Ishikawa (cell line): ENCODE data around the gene CELF2.

Experiments used
- CEBPB ChIP-seq: IDR thresholded peaks from 2 replicates; pipeline ENCODE4 v1.6.1; 2012
- CREB1 ChIP-seq: IDR thresholded peaks from 2 replicates; pipeline ENCODE4 v1.6.1; 2012; ENCODE audit warnings: low read depth
- EGR1 ChIP-seq: IDR thresholded peaks from 2 replicates; pipeline ENCODE4 v1.6.1; 2012
- EP300 ChIP-seq: IDR thresholded peaks from 2 replicates; pipeline ENCODE4 v1.6.1; 2012; ENCODE audit warnings: borderline replicate concordance
- FOXM1 ChIP-seq: IDR thresholded peaks from 2 replicates; pipeline ENCODE4 v1.6.1; 2012; ENCODE audit warnings: low read depth, borderline replicate concordance
- MAX ChIP-seq: IDR thresholded peaks from 2 replicates; pipeline ENCODE4 v1.6.1; 2012
- NFIC ChIP-seq: IDR thresholded peaks from 2 replicates; pipeline ENCODE4 v1.6.1; 2012
- RAD21 ChIP-seq: IDR thresholded peaks from 2 replicates; pipeline ENCODE4 v1.6.1; 2012; ENCODE audit warnings: low read depth
- REST ChIP-seq: IDR thresholded peaks from 2 replicates; pipeline ENCODE4 v1.6.1; 2012; ENCODE audit warnings: low read depth, mild to moderate bottlenecking
- TAF1 ChIP-seq: IDR thresholded peaks from 2 replicates; pipeline ENCODE4 v1.6.1; 2012; ENCODE audit warnings: low read depth, mild to moderate bottlenecking
- TCF12 ChIP-seq: IDR thresholded peaks from 2 replicates; pipeline ENCODE4 v1.6.1; 2012; ENCODE audit warnings: low read depth
- TEAD4 ChIP-seq: IDR thresholded peaks from 2 replicates; pipeline ENCODE4 v1.6.1; 2012
- USF1 ChIP-seq: IDR thresholded peaks from 2 replicates; pipeline ENCODE4 v1.6.1; 2012
- YY1 ChIP-seq: IDR thresholded peaks from 2 replicates; pipeline ENCODE4 v1.6.1; 2012; ENCODE audit warnings: low read depth
- ZBTB7A ChIP-seq: IDR thresholded peaks from 2 replicates; pipeline ENCODE4 v1.6.1; 2012; ENCODE audit warnings: low read depth

CELF2 gene

GRCh38 chr10:11114269-11114668 lies 96.6 kb downstream of the CELF2 start:
- TF ChIP-seq CEBPB (no peak), TAF1 (no peak), YY1 (no peak), RAD21 (no peak), TEAD4 (no peak), EGR1 (no peak), ZBTB7A (no peak), TCF12 (no peak), REST (no peak), MAX (no peak), NFIC (no peak), CREB1 (no peak), EP300 (no peak), USF1 (no peak), FOXM1 (no peak)

GRCh38 chr10:11115337-11115736 lies 97.7 kb downstream of the CELF2 start:
- no peak for TF ChIP-seq FOXM1

GRCh38 chr10:11116361-11116760 lies 98.7 kb downstream of the CELF2 start:
- no peak for TF ChIP-seq NFIC
- no peak for TF ChIP-seq USF1
- no peak for TF ChIP-seq EP300
- no peak for TF ChIP-seq CEBPB
- TF ChIP-seq CREB1: no peak
- TF ChIP-seq FOXM1: no peak
- TF ChIP-seq REST: no peak
- TF ChIP-seq TEAD4: no peak
- no peak for TF ChIP-seq EGR1
- TF ChIP-seq MAX: no peak
- no peak for TF ChIP-seq TAF1
- no peak for TF ChIP-seq YY1
- no peak for TF ChIP-seq TCF12
- no peak for TF ChIP-seq RAD21
- TF ChIP-seq ZBTB7A: no peak

GRCh38 chr10:11116817-11117216 lies 99.1 kb downstream of the CELF2 start:
- TF ChIP-seq USF1 (no peak), ZBTB7A (no peak), TCF12 (no peak), NFIC (no peak), CEBPB (no peak), RAD21 (no peak), FOXM1 (no peak), EGR1 (no peak), TAF1 (no peak), YY1 (no peak)

- no peak for TF ChIP-seq CREB1
- TF ChIP-seq TAF1: no peak
- TF ChIP-seq EP300: no peak
- TF ChIP-seq FOXM1: no peak
- TF ChIP-seq NFIC: no peak
- TF ChIP-seq TCF12: no peak
- no peak for TF ChIP-seq REST
- no peak for TF ChIP-seq TEAD4
- TF ChIP-seq CEBPB: no peak
- no peak for TF ChIP-seq ZBTB7A
Measured at GRCh38 chr10:11118686-11119085, 101.0 kb downstream of the CELF2 start.
